Tibial artery (tissue), 4 donors: ENCODE results near the gene IGFN1.
A peak's percentile ranks its signal among the peaks of the same experiment; 100 is the strongest.

ENCODE experiments used
- DNase-seq, 2 donors: peaks; one replicate each; pipeline ENCODE4 v3.0.0-alpha.2; 2019
- H3K27ac ChIP-seq, 2 donors: fragments of 200-600 bp; sonication (generic) in 1 of 2; 1 replicate in 1 of 2; 2 replicates in 1 of 2; pipeline ENCODE4 v1.5.1; 2018 to 2019; ENCODE audit warnings: mild to moderate bottlenecking in 1 of 2
- H3K27me3 ChIP-seq, 2 donors: fragments of 200-600 bp; sonication (generic) in 1 of 2; one replicate each; pipeline versions ENCODE4 v1.5.1 to v1.6.0; 2016 to 2019
- H3K36me3 ChIP-seq, 3 donors: fragments of 200-600 bp; sonication (generic) in 2 of 3; one replicate each; pipeline ENCODE4 v1.5.1; 2016 to 2019; ENCODE audit warnings: mild to moderate bottlenecking in 2 of 3
- H3K4me1 ChIP-seq, 4 donors: fragments of 200-600 bp; sonication (generic) in 2 of 4; 1 replicate in 3 of 4; 2 replicates in 1 of 4; pipeline ENCODE4 v1.5.1; 2016 to 2019
- H3K4me3 ChIP-seq, 2 donors: fragments of 200-600 bp; sonication (generic) in 1 of 2; 1 replicate in 1 of 2; 2 replicates in 1 of 2; pipeline ENCODE4 v1.5.1; 2018 to 2019; ENCODE audit warnings: mild to moderate bottlenecking in 2 of 2
- H3K9me3 ChIP-seq, 3 donors: fragments of 200-600 bp; sonication (generic) in 1 of 3; one replicate each; pipeline ENCODE4 v1.5.1; 2016 to 2019
- CTCF ChIP-seq, 2 experiments: fragments of 200-600 bp in 1 of 2; fragments of 450-650 bp in 1 of 2; IDR thresholded peaks; one replicate each; pipeline ENCODE4 v1.5.1; 2017 to 2019; ENCODE audit warnings: antibody characterized with exemption in 2 of 2, mild to moderate bottlenecking in 1 of 2, moderate library complexity in 1 of 2
- intact Hi-C: fragments of 100-400 bp; cut with DNase I; formaldehyde crosslinking; loops from one replicate; pipeline ENCODE4 v1.15.0; 2023; ENCODE audit warnings: low total_unique reads

The IGFN1 gene

GRCh38 chr1:201224666-201225370, 34.2 kb downstream of the IGFN1 start:
- intact Hi-C loops = loop anchor here (10.0 kb wide), 1 partner anchor 250 kb away; no protein-coding TSS in a partner anchor
- TF ChIP-seq CTCF (IDR thresholded peaks at IDR 0.05) = no peak
- Histone ChIP-seq H3K36me3 (no peaks in the 10 kb centered on the region), H3K27me3 (peaks cover 0 to 20% of the 10 kb centered on the region in 2 donors), H3K9me3 (no peaks in the 10 kb centered on the region), H3K4me1 (no peaks in the 10 kb centered on the region), H3K27ac (no peak overlapping the region), H3K4me3 (no peak overlapping the region)
- DNase-seq = no peak

GRCh38 chr1:201226178-201226514, 35.5 kb downstream of the IGFN1 start:
- Histone ChIP-seq H3K36me3 (no peaks in the 10 kb centered on the region), H3K4me1 (no peaks in the 10 kb centered on the region), H3K9me3 (no peaks in the 10 kb centered on the region), H3K27me3 (peaks cover 0 to 20% of the 10 kb centered on the region in 2 donors), H3K27ac (no peak overlapping the region), H3K4me3 (no peak overlapping the region)
- DNase-seq = no peak
- intact Hi-C loops = loop anchor here (10.0 kb wide), 1 partner anchor 251 kb away; no protein-coding TSS in a partner anchor
- no peak for TF ChIP-seq CTCF (IDR thresholded peaks at IDR 0.05)

GRCh38 chr1:201226859-201227488, 36.4 kb downstream of the IGFN1 start:
- intact Hi-C loops = loop anchor here (10.0 kb wide), 1 partner anchor 252 kb away; no protein-coding TSS in a partner anchor
- H3K27me3 ChIP-seq = peaks cover 0 to 20% of the 10 kb centered on the region in 2 donors
- no peaks in the 10 kb centered on the region for H3K9me3 ChIP-seq
- H3K36me3 ChIP-seq = no peaks in the 10 kb centered on the region
- TF ChIP-seq CTCF (IDR thresholded peaks at IDR 0.05) = no peak
- H3K27ac ChIP-seq = no peak overlapping the region
- H3K4me3 ChIP-seq = no peak overlapping the region
- H3K4me1 ChIP-seq = no peaks in the 10 kb centered on the region
- peak in 1 of 2 donors; percentile 48 for DNase-seq

GRCh38 chr1:201228011-201228983, 37.7 kb downstream of the IGFN1 start:
- TF ChIP-seq CTCF (IDR thresholded peaks at IDR 0.05) = no peak
- DNase-seq = no peak
- Histone ChIP-seq H3K4me1 (no peaks in the 10 kb centered on the region), H3K4me3 (no peak overlapping the region), H3K9me3 (no peaks in the 10 kb centered on the region), H3K27ac (no peak overlapping the region), H3K27me3 (peaks cover 0 to 20% of the 10 kb centered on the region in 2 donors), H3K36me3 (no peaks in the 10 kb centered on the region)
- intact Hi-C loops = loop anchor here (10.0 kb wide), 1 partner anchor 253 kb away; no protein-coding TSS in a partner anchor

- intact Hi-C loops = loop anchor here (10.0 kb wide), 1 partner anchor 254 kb away; no protein-coding TSS in a partner anchor
- Histone ChIP-seq H3K36me3 (no peaks in the 10 kb centered on the region), H3K9me3 (no peaks in the 10 kb centered on the region)
Observed at GRCh38 chr1:201229095-201229494, 38.5 kb downstream of the IGFN1 start.

More at GRCh38 chr1:201229095-201229494, 38.5 kb downstream of the IGFN1 start:
- H3K4me1 ChIP-seq = no peaks in the 10 kb centered on the region
- DNase-seq = no peak
- no peak overlapping the region for H3K27ac ChIP-seq
- H3K27me3 ChIP-seq = peaks cover 0 to 20% of the 10 kb centered on the region in 2 donors
- H3K4me3 ChIP-seq = no peak overlapping the region
- TF ChIP-seq CTCF (IDR thresholded peaks at IDR 0.05) = no peak
